NCI-H2171 (cell line): ENCODE data around the gene NUP88.

Experiments
- DNase-seq: peaks from one replicate; lab custom pipeline; 2025; lab: John Stamatoyannopoulos, UW

Gene NUP88

GRCh38 chr17:5419959-5420653 lies 644 bp upstream of the NUP88 start, which contains the start of gene RPAIN:
TSS of gene RPAIN (plus strand) at chr17:5420182. CDS start at chr17:5420211, 29 bp downstream.
- peak; percentile 90 for DNase-seq

GRCh38 chr17:5418858-5419355 lies 555 bp downstream of the NUP88 start:
- DNase-seq, result no peak

- no peak for DNase-seq
Measured at GRCh38 chr17:5416901-5417300, 2.6 kb downstream of the NUP88 start.

GRCh38 chr17:5413682-5414081 lies 5.8 kb downstream of the NUP88 start:
- no peak for DNase-seq

GRCh38 chr17:5410594-5411272 lies 8.7 kb downstream of the NUP88 start:
- DNase-seq, result no peak

GRCh38 chr17:5408186-5408585 lies 11.3 kb downstream of the NUP88 start:
- DNase-seq, result no peak

- DNase-seq, result no peak
Measured at GRCh38 chr17:5405400-5405799, 14.1 kb downstream of the NUP88 start.

GRCh38 chr17:5399767-5400166 lies 19.7 kb downstream of the NUP88 start:
- no peak for DNase-seq

- DNase-seq, result no peak
Measured at GRCh38 chr17:5396612-5397011, 22.9 kb downstream of the NUP88 start.

GRCh38 chr17:5391678-5392077 lies 27.8 kb downstream of the NUP88 start:
- DNase-seq, result no peak

- no peak for DNase-seq
Measured at GRCh38 chr17:5381542-5381941, 37.9 kb downstream of the NUP88 start.

GRCh38 chr17:5380491-5381135 lies 38.8 kb downstream of the NUP88 start:
- DNase-seq, result no peak

- DNase-seq, result no peak
Measured at GRCh38 chr17:5379351-5380107, 39.9 kb downstream of the NUP88 start.

- DNase-seq, result no peak
Measured at GRCh38 chr17:5378566-5379207, 40.8 kb downstream of the NUP88 start.

- DNase-seq, result no peak
Measured at GRCh38 chr17:5373112-5373511, 46.4 kb downstream of the NUP88 start.

GRCh38 chr17:5370411-5370810 lies 49.1 kb downstream of the NUP88 start:
- no peak for DNase-seq

GRCh38 chr17:5365831-5366230 lies 53.6 kb downstream of the NUP88 start:
- DNase-seq, result no peak

- DNase-seq, result no peak
Measured at GRCh38 chr17:5364696-5365095, 54.8 kb downstream of the NUP88 start.

- DNase-seq, result no peak
Measured at GRCh38 chr17:5364156-5364555, 55.3 kb downstream of the NUP88 start.

- no peak for DNase-seq
Measured at GRCh38 chr17:5362162-5362811, 57.2 kb downstream of the NUP88 start.

GRCh38 chr17:5361426-5361825 lies 58.0 kb downstream of the NUP88 start:
- no peak for DNase-seq
